ENCODE results near the gene XYLT2. TPM values are rescaled to one million over a fixed set of nuclear protein-coding genes. Genes with fewer than 3 reads are reported as not detected.

XYLT2 gene
- total and polyA plus RNA-seq, 2 of the 13 experiments (the other 11 are each of a cell fraction or from before 2014, with no cell fraction given), result 17.0 to 22.1 TPM

DNA sequence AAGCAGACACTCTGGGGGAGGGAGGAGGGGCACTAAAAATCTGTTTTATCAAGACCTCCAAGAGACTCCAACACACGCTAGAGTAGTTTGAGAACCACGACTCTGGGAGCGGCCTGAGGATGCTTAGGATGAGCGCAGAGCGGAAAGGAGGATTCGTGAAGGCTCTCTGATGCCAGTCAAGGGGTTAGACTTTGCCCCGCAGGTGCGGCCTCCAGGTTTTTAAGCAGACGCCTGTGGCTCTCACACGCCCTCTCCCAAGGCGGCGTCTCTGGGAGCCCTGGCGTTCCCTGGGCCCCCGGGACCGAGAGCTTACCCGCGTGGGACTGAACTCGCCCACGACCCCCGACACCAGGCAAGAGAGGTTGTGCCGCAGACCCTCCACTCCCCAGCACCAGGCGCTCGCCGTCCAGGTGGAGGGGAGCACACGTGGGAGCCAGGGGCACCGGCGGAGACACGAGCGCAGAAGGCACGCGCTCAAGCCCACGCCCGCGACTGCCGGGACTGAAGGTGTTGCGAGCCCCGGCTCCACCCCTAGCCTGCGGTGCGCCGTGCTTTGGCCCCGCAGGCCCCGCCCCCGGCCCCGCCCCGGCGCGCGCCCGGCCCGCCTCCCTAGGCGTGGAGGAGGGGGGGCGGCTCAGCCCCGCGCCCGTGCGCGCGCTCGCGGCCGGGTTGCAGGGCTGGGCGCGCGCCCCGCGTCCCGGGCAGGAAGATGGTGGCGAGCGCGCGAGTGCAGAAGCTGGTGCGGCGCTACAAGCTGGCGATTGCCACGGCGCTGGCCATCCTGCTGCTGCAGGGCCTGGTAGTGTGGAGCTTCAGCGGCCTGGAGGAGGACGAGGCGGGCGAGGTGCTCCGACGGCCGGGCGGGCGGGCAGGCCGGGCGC, at the start of gene XYLT2 (continued):
- TF ChIP-seq HOXA7 (CRISPR knock-in tag; IDR thresholded peaks at IDR 0.05), result no peak
- TF ChIP-seq ARNT2 (CRISPR knock-in tag; IDR thresholded peaks at IDR 0.05; ENCODE audit: low read depth), result peak; percentile 33
- no peak for TF ChIP-seq ETV6 (CRISPR knock-in tag; conservative IDR thresholded peaks at IDR 0.05)
- TF ChIP-seq ZNF790 (CRISPR knock-in tag; IDR thresholded peaks at IDR 0.05; ENCODE audit: borderline replicate concordance), result 0 out of 2 replicates have a peak, but pooled peaks have one; percentile 79
- TF ChIP-seq, protein P1, sequence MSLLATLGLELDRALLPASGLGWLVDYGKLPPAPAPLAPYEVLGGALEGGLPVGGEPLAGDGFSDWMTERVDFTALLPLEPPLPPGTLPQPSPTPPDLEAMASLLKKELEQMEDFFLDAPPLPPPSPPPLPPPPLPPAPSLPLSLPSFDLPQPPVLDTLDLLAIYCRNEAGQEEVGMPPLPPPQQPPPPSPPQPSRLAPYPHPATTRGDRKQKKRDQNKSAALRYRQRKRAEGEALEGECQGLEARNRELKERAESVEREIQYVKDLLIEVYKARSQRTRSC (CRISPR knock-in tag; IDR thresholded peaks at IDR 0.05; ENCODE audit: low read depth), result no peak
- TF ChIP-seq TGIF2 (CRISPR knock-in tag; IDR thresholded peaks at IDR 0.05), result 0 out of 2 replicates have a peak, but pooled peaks have one; percentile 41
- TF ChIP-seq, protein P2, sequence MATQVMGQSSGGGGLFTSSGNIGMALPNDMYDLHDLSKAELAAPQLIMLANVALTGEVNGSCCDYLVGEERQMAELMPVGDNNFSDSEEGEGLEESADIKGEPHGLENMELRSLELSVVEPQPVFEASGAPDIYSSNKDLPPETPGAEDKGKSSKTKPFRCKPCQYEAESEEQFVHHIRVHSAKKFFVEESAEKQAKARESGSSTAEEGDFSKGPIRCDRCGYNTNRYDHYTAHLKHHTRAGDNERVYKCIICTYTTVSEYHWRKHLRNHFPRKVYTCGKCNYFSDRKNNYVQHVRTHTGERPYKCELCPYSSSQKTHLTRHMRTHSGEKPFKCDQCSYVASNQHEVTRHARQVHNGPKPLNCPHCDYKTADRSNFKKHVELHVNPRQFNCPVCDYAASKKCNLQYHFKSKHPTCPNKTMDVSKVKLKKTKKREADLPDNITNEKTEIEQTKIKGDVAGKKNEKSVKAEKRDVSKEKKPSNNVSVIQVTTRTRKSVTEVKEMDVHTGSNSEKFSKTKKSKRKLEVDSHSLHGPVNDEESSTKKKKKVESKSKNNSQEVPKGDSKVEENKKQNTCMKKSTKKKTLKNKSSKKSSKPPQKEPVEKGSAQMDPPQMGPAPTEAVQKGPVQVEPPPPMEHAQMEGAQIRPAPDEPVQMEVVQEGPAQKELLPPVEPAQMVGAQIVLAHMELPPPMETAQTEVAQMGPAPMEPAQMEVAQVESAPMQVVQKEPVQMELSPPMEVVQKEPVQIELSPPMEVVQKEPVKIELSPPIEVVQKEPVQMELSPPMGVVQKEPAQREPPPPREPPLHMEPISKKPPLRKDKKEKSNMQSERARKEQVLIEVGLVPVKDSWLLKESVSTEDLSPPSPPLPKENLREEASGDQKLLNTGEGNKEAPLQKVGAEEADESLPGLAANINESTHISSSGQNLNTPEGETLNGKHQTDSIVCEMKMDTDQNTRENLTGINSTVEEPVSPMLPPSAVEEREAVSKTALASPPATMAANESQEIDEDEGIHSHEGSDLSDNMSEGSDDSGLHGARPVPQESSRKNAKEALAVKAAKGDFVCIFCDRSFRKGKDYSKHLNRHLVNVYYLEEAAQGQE (IDR thresholded peaks at IDR 0.05; ENCODE audit: borderline replicate concordance in 1 of 2, low read depth in 1 of 2, low read length in 2 of 2), result no peak
- peak; percentile 35; the same call in 1 of the 2 replicates for TF ChIP-seq ZNF709 (CRISPR knock-in tag; IDR thresholded peaks at IDR 0.05)
- TF ChIP-seq, protein P3, sequence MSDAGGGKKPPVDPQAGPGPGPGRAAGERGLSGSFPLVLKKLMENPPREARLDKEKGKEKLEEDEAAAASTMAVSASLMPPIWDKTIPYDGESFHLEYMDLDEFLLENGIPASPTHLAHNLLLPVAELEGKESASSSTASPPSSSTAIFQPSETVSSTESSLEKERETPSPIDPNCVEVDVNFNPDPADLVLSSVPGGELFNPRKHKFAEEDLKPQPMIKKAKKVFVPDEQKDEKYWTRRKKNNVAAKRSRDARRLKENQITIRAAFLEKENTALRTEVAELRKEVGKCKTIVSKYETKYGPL (CRISPR knock-in tag; IDR thresholded peaks at IDR 0.05), result no peak
- no peak; the same call in 1 of the 2 replicates for TF ChIP-seq HNF4G (IDR thresholded peaks at IDR 0.05; ENCODE audit: borderline replicate concordance, low read depth, low read length)
- TF ChIP-seq HNF4G (CRISPR knock-in tag; IDR thresholded peaks at IDR 0.05; ENCODE audit: borderline replicate concordance, low read depth), result no peak; the same call in 1 of the 2 replicates
- TF ChIP-seq ATM (IDR thresholded peaks at IDR 0.05; ENCODE audit: borderline replicate concordance), result no peak
- no peak for TF ChIP-seq RBAK (CRISPR knock-in tag; IDR thresholded peaks at IDR 0.05)
- no peak for TF ChIP-seq NPAS2 (CRISPR knock-in tag; IDR thresholded peaks at IDR 0.05; ENCODE audit: borderline replicate concordance)
- TF ChIP-seq, protein P4, sequence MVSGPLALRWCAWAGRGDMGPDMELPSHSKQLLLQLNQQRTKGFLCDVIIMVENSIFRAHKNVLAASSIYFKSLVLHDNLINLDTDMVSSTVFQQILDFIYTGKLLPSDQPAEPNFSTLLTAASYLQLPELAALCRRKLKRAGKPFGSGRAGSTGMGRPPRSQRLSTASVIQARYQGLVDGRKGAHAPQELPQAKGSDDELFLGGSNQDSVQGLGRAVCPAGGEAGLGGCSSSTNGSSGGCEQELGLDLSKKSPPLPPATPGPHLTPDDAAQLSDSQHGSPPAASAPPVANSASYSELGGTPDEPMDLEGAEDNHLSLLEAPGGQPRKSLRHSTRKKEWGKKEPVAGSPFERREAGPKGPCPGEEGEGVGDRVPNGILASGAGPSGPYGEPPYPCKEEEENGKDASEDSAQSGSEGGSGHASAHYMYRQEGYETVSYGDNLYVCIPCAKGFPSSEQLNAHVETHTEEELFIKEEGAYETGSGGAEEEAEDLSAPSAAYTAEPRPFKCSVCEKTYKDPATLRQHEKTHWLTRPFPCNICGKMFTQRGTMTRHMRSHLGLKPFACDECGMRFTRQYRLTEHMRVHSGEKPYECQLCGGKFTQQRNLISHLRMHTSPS (CRISPR knock-in tag; IDR thresholded peaks at IDR 0.05; ENCODE audit: low read depth), result 0 out of 2 replicates have a peak, but pooled peaks have one; percentile 48
- no peak; the same call in 1 of the 2 replicates for TF ChIP-seq ZSCAN12 (CRISPR knock-in tag; IDR thresholded peaks at IDR 0.05)
- TF ChIP-seq ZFP62 (CRISPR knock-in tag; IDR thresholded peaks at IDR 0.05), result no peak
- TF ChIP-seq CHD4 (IDR thresholded peaks at IDR 0.05; ENCODE audit: borderline replicate concordance, low read length), result peak; percentile 65; the same call in 1 of the 2 replicates
- TF ChIP-seq, protein P5, sequence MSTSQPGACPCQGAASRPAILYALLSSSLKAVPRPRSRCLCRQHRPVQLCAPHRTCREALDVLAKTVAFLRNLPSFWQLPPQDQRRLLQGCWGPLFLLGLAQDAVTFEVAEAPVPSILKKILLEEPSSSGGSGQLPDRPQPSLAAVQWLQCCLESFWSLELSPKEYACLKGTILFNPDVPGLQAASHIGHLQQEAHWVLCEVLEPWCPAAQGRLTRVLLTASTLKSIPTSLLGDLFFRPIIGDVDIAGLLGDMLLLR (CRISPR knock-in tag; IDR thresholded peaks at IDR 0.05), result peak; percentile 81

Data from HepG2 (cell line).